Fibroblast of skin of scalp (primary cell): ENCODE data around the gene COL4A2.

ENCODE experiments used
- DNase-seq: peaks from one replicate; pipeline ENCODE4 v3.0.0-alpha.2; 2013

COL4A2 gene

GRCh38 chr13:110422913-110423688, 116.0 kb downstream of the COL4A2 start:
- DNase-seq, result no peak

DNA sequence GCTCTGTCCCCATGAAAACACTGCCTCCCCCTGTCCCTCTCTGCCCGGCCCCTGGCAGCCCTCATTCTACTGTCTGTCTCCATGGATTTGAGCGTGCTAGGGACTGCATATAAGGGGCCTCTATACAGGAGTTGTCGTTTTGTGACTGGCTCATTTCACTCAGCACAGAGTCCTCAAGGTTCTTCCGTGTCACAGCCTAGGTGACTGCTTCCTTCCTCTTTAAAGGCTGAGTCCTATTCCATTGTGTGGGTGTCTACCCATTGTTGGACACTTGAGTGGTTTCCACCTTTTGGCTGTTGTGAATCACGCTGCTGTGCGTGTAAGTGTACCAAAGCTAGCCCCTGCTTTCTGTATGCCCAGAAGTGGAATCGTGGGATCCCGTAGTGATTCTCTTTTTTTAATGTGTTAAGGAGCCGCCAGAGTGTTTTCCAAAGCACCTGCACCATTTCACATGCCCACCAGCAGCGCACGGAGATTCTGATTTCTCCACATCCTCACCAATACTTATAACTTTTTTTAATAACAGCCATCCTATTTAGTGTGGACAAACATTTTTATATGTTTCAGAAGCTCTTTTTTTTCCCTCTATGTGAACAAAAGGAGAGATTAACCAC, 116.7 kb downstream of the COL4A2 start:
- no peak for DNase-seq

DNA sequence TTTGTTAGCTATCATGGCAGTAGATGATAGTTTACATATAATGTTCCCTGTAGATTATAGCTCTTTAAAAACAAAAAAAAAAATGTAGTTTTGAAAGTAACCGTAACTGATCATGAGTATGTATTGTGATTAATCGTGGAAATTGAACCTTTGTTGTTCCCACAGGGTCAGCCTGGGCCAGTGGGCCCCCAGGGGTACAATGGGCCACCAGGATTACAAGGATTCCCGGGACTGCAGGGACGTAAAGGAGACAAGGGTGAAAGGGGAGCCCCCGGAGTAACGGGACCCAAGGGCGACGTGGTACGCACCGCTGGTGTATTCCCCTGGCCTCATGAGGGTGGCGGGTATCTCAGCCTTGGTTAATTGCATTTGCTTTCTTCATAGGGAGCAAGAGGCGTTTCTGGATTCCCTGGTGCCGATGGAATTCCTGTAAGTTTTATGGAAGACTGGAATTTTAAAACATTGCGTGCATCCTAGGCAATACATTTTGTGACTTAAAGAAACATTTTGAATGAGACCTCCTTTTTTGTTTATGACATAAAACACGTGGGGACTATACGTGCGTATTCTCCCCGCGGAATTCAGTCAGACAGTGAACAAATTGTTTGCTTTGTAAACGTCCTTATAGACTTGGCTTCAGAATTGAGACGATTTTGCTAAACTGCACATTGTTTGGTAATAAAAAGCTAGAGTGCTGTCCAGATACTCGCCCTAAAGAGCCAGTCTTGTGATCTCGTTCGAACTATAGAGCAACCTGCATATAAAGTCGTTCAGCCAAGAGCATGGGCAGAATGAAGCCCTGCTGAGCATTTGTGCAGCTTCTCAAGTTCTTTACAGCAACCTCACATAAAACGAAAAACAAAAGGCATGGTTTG, 117.7 kb downstream of the COL4A2 start:
- DNase-seq, result peak; percentile 29

- DNase-seq, result peak; percentile 43
Measured at GRCh38 chr13:110425444-110425780, 118.3 kb downstream of the COL4A2 start.

- no peak for DNase-seq
Measured at GRCh38 chr13:110426735-110427134, 119.7 kb downstream of the COL4A2 start.

GRCh38 chr13:110428313-110428712, 121.2 kb downstream of the COL4A2 start:
- no peak for DNase-seq

GRCh38 chr13:110430391-110431336, 123.6 kb downstream of the COL4A2 start:
- DNase-seq, result no peak

DNA sequence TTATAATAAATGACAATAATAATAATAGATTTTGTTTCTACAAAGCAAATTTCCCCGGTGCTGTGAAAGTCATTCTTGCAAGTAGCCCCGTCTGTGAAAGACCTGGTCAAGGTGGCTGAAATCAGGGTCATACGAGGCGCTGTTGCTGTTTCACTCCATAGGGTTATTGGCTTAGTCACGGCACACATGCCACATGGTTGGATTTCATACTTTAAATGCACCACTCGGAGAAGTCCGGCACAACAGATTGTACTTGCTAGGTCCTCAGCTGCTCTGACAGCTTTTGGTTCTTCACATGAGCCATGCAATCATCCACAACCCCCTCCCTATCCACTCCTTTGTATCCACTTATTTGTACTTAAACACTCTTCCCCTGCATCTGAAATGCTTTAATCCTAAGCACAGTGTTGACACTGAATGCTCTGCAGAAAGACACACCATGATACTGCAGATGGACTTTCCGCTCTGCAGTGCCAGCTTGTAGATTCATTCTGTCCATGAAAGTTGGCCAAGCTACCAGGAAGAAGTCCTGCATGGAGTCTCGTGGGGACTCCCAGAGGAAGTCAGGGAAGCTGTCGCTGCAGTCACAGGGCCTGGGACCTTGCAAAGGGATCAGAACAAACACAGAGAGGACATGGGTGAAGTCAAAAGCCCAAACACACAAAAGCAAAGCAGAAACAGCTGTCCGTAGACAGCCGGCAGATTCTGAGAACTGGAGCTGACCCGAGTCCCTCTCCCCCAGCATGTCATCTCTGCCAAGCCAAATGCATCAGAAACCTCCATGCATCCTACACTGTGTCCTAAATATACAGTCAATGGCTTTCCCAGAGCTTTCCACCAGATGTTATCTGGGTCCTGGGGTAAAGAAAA, 124.6 kb downstream of the COL4A2 start:
- DNase-seq, result no peak

GRCh38 chr13:110432522-110432921, 125.4 kb downstream of the COL4A2 start:
- DNase-seq, result no peak

DNA sequence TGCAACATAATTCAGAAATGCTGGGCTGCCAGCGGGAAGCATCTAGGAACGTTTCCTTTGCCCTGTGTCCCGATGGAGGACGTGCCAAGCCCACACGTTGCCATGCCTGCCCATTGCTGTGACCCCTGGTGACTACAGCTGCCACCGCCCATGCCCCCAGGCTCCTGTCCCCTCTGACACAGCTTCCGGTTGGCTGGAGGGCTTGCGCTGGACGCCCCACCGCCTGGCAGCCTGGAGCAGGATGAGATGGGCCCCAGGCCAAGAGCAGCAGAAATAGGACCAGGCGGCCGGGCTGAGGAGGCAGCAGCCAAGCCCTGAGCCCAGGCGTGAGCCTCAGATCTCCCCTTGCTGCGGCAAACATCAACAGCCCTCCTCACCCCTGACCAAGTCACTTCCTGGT, 125.9 kb downstream of the COL4A2 start:
- DNase-seq, result no peak

- no peak for DNase-seq
Measured at GRCh38 chr13:110434629-110435028, 127.5 kb downstream of the COL4A2 start.

- DNase-seq, result no peak
Measured at GRCh38 chr13:110435331-110435730, 128.2 kb downstream of the COL4A2 start.

DNA sequence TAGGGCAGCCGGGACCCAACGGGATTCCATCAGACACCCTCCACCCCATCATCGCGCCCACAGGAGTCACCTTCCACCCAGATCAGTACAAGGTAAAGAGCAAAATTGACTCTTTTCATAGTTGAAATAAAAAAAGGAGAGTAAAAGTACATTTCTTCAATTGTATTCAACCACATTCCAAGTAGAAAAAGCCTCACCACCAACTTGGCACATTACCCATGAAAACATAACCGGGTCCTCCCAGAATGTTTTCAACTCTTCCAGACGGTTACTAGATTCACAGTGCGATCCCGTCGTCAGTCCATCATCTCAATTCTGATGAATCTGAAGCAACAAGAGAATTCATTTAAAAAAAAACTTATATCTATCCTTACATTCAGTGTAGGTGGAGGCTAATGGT, 129.2 kb downstream of the COL4A2 start:
- DNase-seq, result peak; percentile 73

GRCh38 chr13:110436786-110437370, 129.8 kb downstream of the COL4A2 start:
- no peak for DNase-seq

- DNase-seq, result no peak
Measured at GRCh38 chr13:110438211-110438610, 131.1 kb downstream of the COL4A2 start.

DNA sequence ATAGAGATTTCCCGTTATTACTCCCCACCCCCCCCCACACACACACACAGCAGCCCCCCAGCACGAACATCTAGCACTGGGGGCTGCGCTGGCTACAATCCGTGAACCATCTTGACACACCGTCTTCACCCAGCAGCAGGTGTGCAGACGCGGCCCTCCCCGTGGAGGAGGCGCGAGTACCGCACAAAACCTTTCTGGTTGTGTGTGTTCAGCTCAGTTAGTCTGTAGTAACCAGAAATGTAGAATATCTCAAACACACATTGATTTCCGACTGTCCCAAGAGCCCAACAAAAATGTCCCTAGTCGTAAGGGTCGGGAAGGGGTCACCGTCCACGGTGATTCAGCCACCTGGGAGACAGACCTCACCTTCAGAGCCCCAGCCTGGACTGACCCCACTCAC, 131.7 kb downstream of the COL4A2 start:
- no peak for DNase-seq

DNA sequence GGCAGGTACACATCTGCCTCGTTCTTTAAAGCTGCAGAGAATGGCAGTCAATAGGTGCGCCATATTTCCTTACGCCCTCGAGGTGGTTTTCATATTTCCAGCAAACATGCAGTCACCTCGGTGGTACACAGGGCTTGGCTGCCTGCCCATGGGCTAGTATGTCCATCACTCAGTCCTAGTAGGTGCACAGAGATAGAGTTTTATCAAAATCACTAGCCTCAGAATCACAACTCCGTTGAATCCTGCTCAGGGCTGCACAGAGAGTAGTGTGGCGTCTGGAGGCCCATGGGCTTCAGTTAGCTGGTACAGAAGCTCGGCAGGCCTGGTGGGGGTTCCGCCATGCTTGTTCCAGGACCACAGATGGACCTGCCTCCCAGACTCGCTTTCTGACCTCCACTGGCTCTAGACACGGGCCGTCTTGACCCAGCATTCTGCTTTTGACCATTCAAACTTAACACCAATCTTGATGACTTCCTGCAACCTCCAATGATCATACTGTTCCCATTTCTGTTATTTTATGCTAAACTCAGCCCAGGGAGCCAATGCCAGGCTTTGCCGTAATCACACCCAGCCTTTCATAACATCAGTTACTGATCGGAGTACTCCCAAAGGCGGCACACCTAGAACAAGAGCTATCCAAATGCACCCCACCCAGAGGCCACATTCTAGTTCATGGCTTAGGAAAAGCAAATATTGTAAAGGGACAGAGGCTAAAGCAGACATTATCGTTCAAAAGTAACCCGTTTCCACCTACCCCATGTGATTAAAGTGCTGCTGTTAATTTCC, 134.1 kb downstream of the COL4A2 start:
- no peak for DNase-seq

DNA sequence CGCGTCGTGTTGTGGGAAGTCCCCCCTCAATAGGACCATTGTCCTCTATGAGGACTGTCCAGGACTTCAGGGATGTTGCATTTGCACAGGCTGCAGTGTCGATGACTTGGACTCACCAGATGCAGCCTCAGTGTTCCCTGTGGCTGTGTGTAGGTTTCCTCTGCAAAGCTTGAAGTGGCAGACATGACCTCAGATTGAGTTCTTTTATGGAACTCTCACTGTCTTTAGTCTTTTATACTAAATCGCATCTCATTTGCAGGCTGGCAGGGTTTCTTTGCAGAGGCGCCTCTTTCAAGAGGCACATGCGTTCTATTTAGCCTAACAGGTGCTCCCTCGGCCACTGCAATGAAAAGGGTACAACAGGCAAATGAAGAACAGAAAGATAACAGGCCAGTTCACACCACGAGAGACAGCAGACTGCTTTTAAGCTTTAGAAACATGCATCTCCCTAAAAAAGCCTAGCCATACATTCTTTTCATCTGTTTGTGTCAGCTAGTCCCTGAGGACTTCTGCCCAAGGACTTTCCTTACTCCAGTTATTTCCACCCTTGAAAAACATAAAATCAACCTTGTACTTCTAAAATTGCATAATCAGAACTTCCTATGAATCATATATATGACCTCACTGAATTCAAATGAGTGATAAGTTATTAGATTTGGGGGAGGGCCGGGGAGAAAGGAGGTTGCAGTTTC, 136.0 kb downstream of the COL4A2 start:
- peak; percentile 76 for DNase-seq

- no peak for DNase-seq
Measured at GRCh38 chr13:110443622-110444225, 136.6 kb downstream of the COL4A2 start.
